Hematopoietic multipotent progenitor cell treated with erythropoietin and hydrocortisone succinate and interleukin-3 and kit ligand, for 4 days (in vitro differentiated cells): ENCODE results near the gene SERPING1.
A peak's percentile ranks its signal among the peaks of the same experiment; 100 is the strongest.

Source experiments
- DNase-seq: peaks from one replicate; pipeline ENCODE4 v3.0.0-alpha.2; 2015

The SERPING1 gene

DNA sequence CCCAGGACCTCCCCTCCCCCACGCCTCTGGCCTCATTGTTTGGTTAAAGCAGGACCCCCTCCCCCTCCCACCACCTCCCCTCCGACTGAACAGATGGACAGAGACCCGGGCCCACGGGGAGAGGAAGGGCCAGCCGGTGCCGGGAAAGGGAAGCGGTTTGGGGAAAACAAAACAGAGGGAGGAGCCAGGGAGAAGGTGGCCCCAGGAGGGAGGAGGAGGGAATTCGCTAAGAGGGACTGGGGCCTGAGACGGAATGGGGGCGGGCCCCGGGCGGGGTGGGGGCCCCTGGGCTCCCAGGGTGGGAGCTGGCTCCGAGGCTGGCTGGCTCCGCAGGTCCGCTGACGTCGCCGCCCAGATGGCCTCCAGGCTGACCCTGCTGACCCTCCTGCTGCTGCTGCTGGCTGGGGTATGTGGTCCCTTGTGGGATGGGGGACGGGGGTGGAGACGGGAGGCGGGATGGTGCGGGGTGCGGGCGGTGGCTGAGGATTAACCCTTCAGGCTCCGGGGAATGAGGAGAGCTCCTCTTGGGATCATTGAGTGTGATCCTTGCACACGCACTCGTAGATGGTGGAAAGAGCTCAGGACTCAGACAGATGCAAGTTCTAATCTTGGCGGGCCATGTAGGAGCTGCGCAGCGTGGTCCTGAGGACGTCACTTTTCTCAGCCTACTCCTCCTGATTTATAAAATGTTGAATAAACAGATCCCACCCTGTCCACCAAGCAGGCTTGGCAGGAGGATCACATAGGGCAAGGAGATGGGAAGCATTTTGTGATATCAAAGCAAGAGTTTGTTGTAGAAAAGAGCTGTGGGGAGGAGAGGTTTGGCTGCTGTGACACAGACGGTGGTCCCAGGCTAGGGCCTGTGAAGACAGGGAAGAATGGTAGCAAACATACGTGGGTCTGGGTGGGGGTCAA is 688 bp downstream of the SERPING1 start:
- peak; percentile 44 for DNase-seq

DNA sequence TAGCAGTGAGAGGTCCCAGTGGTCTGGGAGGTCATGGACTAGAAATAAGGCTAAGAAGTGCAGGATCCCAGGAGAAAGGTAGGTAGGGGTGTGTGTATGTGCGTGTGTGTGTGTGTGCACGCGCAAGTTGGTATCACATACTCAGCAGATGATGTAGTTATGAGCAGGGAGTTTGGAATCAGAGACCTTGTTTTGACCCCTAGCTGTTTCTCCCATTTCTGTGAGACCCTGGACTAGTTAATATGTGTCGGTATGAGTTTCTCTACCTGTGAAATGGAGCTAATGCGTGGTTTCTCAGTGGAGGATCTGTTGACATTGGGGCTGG is 1.3 kb downstream of the SERPING1 start:
- no peak for DNase-seq

DNA sequence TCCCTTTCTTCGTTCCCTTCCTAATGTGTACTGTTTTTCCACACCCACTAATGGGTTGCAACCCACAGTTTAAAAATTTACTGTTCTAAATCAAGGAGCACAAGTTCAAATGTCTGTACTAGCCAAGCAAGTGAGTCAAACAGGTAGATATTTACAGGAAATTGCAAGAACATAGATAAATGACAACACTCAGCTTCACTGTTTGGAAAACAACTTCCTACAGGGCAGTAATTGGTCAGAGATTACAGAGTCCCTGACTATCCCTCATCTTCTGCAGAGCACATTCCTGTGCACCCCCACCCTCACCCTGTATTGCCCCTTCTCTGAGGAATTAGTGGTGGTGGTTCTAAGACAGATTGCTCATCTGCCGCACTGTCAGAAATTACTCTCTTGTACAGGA is 1.9 kb downstream of the SERPING1 start:
- DNase-seq, result no peak

DNA sequence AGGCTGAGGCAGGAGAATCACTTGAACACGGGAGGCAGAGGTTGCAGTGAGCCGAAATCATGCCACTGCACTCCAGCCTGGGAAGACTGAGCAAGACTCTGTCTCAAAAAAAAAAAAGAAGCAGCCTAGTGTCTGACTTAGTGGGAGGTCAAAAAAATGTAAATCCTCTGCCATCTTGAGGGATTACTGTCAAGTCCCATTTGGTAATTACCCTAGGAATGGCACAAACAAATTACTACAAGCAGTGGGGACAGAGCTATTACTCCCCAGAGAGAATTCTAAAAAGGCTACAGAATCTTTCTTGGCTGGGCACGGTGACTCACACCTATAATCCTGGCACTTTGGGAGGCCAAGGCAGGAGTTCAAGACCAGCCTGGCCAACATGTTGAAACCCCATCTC is 3.8 kb downstream of the SERPING1 start:
- no peak for DNase-seq

- peak; percentile 91 for DNase-seq
Observed at GRCh38 chr11:57604296-57605027, 7.0 kb downstream of the SERPING1 start.

DNA sequence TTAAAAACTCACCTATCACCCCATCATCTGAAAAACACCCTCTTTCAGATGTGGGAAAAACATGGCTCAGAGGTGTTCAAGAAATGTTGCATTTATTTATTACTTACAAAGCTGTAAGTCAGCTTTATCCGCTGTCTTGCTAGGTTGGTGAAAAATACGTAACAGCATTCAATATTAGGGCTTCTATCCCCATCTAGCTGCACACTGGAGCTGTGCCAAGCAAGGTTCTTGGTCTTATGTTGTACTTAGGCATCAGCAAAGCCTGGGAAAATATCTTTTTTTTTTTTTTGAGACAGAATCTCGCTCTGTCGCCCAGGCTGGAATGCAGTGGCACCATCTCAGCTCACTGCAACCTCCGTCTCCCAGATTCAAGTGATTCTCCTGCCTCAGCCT is 7.5 kb downstream of the SERPING1 start:
- DNase-seq, result peak; percentile 73

GRCh38 chr11:57610170-57610569 is 12.7 kb downstream of the SERPING1 start:
- DNase-seq, result no peak

GRCh38 chr11:57614234-57614772 is 16.8 kb downstream of the SERPING1 start:
- DNase-seq, result no peak

- no peak for DNase-seq
Observed at GRCh38 chr11:57615308-57615707, 17.8 kb downstream of the SERPING1 start.

DNA sequence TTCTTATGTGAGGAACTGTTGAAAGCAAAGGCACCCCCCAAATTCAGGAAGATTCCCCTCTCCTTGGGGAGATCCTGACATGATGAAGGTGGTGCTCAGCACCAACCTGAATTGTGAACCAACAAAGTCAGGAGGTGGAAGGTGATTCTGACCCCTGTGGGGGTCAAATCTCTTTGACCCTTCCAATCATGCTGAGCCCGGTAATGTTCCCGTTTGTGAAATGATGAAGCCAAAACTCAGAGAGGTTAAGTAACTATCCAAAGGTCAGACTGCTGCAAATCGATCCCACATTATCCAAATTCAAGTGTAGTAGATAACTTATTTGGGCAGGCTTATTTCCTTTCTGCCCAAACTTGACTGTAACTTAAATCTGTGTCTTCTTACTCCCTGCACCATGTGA is 19.1 kb downstream of the SERPING1 start:
- no peak for DNase-seq

DNA sequence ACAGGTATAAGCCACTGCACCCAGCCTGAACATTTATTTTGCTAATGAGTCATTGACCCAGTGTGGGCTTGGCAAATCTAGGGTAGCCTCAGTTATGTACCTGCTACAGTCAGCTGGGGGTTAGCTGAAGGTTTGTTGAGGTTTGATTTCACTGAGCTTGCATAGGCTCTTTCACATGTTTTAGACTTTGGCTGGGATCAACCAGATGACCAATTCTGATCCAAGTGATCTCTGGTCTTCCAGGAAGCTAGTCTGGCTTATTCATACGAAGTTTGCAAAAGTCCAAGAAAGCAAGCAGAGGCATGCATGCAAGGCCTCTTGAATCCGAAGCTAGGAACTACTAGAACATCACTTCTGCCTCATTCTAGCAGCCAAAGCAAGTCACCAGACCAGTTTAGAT is 21.0 kb downstream of the SERPING1 start:
- no peak for DNase-seq

DNA sequence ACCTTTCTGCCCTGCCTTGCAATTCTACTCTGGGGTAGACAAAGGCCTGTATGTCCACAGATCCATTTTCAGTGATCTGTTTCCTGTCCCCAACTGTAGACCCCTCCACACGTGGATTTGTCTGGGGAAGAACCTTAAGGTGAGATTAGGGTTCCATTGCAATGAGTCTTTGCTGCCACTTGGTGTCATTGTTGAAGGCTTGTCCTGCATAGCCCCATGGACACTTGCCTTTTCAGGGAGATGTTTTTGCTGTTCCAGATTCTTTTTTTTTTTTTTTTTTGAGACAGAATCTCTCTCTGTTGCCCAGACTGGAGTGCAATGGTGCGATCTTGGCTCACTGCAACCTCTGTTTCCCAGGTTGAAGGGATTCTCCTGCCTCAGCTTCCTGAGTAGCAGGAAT is 21.8 kb downstream of the SERPING1 start:
- no peak for DNase-seq

DNA sequence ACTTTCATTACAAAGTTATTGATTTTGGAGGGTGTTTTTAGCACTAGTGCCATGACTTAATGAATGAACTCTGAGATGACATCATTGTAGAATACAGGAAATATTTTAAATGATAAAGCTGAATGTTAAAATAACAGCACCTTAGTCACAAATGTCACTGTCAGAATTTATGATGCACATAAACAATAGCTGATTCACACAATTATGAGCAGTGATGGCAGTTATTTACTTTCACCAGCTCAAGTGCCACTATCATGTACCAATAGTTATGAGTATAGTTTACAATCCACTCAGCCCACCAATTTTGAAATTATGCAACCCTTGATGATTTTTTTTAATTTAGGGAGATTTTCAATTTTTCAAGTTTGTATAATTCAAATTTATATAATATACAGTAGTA is 23.0 kb downstream of the SERPING1 start:
- no peak for DNase-seq

GRCh38 chr11:57622263-57622662 is 24.8 kb downstream of the SERPING1 start:
- no peak for DNase-seq

DNA sequence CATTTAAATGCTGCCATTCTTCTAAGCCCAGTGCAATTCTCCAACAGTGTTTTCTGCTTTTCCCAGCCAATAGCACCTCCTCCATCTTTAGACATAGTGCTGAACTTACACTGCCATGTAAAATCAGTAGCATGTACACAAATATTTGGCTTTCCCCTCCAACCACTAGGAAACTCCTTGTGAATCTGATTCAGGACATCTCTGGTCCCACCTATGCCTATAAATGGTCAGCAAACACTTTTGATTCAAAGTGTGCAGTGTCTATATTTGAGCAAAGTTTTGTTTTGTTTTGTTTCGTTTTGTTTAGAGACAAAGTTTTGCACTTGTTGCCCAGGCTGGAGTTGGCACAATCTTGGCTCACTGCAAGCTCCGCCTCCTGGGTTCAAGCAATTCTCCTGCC is 27.4 kb downstream of the SERPING1 start:
- DNase-seq, result no peak

- no peak for DNase-seq
Observed at GRCh38 chr11:57626895-57627294, 29.4 kb downstream of the SERPING1 start.

- no peak for DNase-seq
Observed at GRCh38 chr11:57630171-57630570, 32.7 kb downstream of the SERPING1 start.

DNA sequence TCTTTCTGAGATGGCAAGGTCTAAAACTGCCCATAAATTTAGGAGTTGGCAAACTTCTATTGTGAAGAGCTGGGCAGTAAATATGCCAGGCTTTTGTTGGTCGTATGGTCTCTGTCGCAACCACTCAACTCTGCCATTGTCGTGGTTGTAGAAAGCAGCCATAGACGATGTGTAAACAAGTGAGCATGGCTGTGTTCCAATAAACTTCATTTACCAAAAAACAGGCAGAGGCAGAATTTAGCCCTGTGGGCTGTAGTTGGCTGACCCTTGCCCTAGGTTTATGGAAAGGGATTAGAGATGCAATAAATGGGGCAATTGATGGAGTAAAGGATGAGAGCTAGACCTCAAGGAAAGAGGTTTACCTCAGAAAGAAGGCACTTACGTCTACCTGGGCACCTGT is 34.6 kb downstream of the SERPING1 start:
- no peak for DNase-seq

DNA sequence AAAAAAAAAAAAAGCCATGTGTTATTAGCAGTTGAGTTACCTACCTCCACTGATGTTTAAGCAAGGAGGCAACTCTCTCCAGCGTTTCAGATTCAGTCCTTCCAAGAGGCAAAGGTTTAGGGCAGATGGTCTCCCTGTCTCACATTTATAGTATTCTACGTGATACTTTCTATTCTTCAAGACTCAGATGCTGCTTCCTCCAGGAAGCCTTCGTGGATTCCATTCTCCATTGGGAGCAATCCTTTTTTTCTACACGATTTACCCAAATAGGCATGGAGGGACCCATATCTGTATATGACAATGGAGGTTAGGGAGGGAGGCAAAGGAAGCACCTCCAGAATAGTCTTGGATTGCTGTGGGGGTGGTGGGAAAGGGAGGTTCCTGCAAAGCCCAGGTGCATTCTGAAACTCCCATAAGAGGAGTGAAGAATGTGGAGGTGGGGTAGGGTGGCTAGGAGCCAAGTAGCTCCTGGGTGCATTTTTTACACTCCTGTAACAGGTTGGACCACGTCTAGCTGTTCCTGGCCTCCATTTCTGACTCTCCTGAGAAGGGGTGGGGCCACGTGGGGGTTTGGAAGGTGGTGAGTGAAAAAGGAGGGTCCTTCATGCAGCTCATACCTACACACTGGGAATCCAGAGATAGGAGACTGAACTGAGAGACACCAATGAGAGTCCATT is 36.0 kb downstream of the SERPING1 start:
- no peak for DNase-seq

DNA sequence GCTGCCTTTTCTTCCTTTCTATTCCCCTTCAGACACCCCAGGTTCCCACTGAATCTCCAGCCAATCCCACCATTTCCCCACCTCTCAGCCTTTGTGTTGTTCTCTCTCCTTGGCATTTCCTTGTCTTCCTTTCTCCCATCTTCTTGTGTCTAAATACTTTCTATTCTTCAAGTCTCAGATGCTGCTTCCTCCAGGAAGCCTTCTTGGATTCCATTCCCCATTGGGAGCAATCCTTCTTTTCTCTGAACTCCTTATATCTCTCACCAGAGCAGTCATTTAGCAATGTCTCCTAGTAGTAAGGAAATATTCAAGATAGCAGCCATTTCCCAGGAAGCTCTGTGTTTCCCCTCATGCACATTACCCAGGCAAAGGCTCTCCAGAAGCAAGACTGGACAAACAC is 36.8 kb downstream of the SERPING1 start:
- DNase-seq, result no peak

DNA sequence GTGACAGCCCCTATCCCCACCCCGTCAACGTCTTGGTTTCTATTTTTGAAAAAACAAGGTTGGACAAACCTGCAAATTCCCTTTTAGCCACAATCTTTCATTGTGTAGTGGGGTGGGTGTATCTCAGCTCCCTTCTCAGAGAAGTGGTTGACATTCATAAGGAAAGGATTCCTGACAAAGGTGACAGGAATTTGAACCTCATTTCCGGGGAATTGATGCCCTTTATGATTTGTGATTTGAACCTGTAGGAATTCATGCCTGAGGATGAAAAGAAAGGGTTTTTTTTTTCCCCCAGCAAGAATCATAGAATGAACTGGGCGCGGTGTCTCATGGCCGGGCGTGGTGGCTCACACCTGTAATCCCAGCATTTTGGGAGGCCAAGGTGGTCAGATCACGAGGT is 37.8 kb downstream of the SERPING1 start:
- no peak for DNase-seq

DNA sequence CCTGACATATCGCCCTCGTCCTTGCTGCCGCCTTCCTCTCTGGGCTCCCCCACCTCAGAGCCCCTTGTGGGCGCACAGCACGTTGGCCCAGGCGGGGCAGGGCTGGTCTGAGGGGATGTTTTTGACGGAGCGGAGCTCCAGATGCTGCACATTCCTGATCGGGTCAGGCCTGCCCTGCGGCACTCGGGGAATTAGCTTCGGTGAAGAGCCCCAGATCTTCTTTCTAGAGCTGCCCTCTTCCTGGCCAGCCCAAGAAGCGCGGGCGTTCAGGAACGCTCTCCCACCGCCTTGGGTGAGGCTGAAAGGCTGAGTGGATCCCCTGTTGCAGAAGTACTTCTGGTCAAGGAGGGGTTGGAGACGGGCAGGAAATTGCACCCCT is 40.1 kb downstream of the SERPING1 start:
- DNase-seq, result no peak

DNA sequence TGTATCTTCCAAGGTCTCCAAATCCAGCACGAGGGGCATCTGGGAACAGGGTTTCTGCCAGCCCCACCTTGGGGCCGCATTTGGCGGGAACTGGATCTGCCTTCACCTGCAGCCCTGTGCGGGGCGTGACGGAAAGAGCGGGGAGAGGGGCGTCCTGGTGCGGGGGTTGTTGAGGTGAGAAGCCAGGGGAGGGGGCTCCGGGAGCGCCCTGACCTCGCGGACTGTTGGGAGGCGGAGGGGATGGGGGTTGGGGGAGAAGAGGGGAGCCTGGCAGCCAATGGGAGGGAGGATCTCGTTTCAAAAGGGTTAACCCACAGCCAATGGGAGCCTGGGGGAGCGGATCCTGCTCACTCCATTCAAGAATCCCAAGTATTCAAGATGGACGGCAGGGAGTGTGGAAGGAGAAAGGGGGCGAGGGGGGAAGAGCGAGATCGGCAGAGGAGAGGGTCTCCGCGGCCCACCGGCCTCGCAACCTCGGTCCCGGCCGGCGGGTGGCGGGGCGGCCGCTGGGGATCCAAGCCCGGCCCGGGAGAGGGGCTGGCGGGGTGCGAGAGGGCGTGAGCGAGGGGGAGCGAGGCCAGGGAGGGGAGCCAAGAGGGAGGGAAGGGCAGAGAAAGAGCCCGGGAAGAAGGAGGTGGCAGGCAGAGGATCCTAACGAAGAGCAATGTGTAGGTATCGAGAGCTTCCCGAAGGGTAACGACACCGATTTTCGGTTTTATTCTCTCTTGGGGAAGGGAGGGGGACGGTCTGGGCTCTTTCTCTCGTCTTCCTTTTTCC is 40.7 kb downstream of the SERPING1 start:
- DNase-seq, result peak; percentile 86
